Measurements from ENCODE around the gene MTFP1. TPM values are rescaled to one million over a fixed set of nuclear protein-coding genes. Genes with fewer than 3 reads are reported as not detected.
A peak's percentile ranks its signal among the peaks of the same experiment; 100 is the strongest.

Gene MTFP1
- total RNA-seq, 1 experiment from 2014 or later: 18.5 TPM

DNA sequence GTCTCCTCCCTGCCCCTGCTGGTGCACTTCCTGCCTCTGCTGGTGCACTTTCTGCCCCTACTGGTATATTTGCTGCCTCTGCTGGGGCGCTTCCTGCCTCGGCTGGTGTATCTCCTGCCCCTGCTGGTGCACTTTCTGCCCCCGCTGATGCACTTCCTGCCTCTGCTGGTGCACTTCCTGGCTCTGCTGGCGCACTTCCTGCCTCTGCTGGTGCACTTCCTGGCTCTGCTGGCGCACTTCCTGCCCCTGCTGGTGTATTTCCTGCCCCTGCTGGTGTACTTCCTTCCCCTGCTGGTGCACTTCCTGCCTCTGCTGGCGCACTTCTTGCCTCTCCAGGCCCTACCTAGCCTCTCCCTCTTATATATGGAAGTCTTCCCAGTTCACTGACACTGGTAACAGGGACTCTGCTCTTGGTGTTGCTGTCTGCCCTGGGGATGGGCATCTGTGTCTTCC is 10.1 kb downstream of the MTFP1 start:
- Histone ChIP-seq H3K9me2 (ENCODE audit: insufficient read depth) (no peaks in the 10 kb centered on the region), H3K79me2 (ENCODE audit: low read depth) (no peaks in the 10 kb centered on the region), H3K4me2 (no peak overlapping the region), H2AFZ (no peak overlapping the region), H3K9me3 (ENCODE audit: insufficient read depth, low read depth) (no peaks in the 10 kb centered on the region), H3K27me3 (ENCODE audit: insufficient read depth, low read depth) (no peaks in the 10 kb centered on the region), H3K36me3 (ENCODE audit: low read depth) (no peaks in the 10 kb centered on the region), H3K4me3 (no peak overlapping the region), H4K20me1 (ENCODE audit: insufficient read depth) (no peaks in the 10 kb centered on the region), H3K27ac (no peak overlapping the region), H3F3A (ENCODE audit: insufficient read depth, low read depth) (peaks cover 15% of the 10 kb centered on the region), H3K4me1 (replicated peaks; ENCODE audit: insufficient read depth) (peaks cover 23% of the 10 kb centered on the region)
- CTCF ChIA-PET: no interaction called here
- TF ChIP-seq EZH2 (IDR thresholded peaks at IDR 0.05; ENCODE audit: low read depth): no peak
- TF ChIP-seq, protein P1, sequence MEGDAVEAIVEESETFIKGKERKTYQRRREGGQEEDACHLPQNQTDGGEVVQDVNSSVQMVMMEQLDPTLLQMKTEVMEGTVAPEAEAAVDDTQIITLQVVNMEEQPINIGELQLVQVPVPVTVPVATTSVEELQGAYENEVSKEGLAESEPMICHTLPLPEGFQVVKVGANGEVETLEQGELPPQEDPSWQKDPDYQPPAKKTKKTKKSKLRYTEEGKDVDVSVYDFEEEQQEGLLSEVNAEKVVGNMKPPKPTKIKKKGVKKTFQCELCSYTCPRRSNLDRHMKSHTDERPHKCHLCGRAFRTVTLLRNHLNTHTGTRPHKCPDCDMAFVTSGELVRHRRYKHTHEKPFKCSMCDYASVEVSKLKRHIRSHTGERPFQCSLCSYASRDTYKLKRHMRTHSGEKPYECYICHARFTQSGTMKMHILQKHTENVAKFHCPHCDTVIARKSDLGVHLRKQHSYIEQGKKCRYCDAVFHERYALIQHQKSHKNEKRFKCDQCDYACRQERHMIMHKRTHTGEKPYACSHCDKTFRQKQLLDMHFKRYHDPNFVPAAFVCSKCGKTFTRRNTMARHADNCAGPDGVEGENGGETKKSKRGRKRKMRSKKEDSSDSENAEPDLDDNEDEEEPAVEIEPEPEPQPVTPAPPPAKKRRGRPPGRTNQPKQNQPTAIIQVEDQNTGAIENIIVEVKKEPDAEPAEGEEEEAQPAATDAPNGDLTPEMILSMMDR (conservative IDR thresholded peaks at IDR 0.05): no peak
- intact Hi-C loops (cut with micrococcal nuclease; ENCODE audit: unreplicated experiment): no loop called here
- BruUV-seq (replicated peaks): no TSS peak
- POLR2A ChIA-PET (ENCODE audit: unreplicated experiment): interaction anchor here (0.6 kb wide), 1 partner anchor 488 kb away, joined by 5 read pairs; no protein-coding TSS in a partner anchor
- DNase-seq: no peak

DNA sequence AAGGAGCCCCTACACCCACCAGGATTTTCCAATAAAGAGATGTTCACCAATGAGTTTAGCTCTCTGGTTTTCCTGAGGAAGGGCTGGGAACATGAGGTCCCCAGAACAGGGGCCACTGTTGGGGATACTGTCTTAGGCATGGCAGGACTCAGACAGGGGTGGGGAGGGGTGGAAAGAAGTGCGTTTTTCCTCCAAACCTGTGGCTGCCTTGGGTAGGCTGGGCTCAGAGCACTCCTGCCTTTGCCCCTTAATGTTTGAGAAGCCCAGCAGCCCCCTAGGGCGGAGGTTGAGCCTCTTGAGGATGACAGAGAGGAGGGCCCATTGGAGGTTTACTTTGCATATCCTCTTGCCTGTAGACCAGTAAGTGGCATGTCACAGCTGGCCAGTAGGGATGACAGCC is 10.6 kb downstream of the MTFP1 start:
- H3K36me3 ChIP-seq (ENCODE audit: low read depth): no peaks in the 10 kb centered on the region
- no TSS peak for BruUV-seq (replicated peaks)
- peaks cover 23% of the 10 kb centered on the region for H3K4me1 ChIP-seq (replicated peaks; ENCODE audit: insufficient read depth)
- no peak overlapping the region for H3K4me3 ChIP-seq
- no peak overlapping the region for H3K4me2 ChIP-seq
- H3K9me2 ChIP-seq (ENCODE audit: insufficient read depth): no peaks in the 10 kb centered on the region
- H3K79me2 ChIP-seq (ENCODE audit: low read depth): no peaks in the 10 kb centered on the region
- no peaks in the 10 kb centered on the region for H3K27me3 ChIP-seq (ENCODE audit: insufficient read depth, low read depth)
- no peaks in the 10 kb centered on the region for H4K20me1 ChIP-seq (ENCODE audit: insufficient read depth)
- CTCF ChIA-PET: no interaction called here
- POLR2A ChIA-PET (ENCODE audit: unreplicated experiment): interaction anchor here (0.6 kb wide), 1 partner anchor 488 kb away, joined by 5 read pairs; no protein-coding TSS in a partner anchor
- intact Hi-C loops (cut with micrococcal nuclease; ENCODE audit: unreplicated experiment): no loop called here
- H3K27ac ChIP-seq: no peak overlapping the region
- TF ChIP-seq, protein P1 (conservative IDR thresholded peaks at IDR 0.05): no peak
- TF ChIP-seq EZH2 (IDR thresholded peaks at IDR 0.05; ENCODE audit: low read depth): no peak
- H2AFZ ChIP-seq: no peak overlapping the region
- no peaks in the 10 kb centered on the region for H3K9me3 ChIP-seq (ENCODE audit: insufficient read depth, low read depth)
- no peak for DNase-seq
- peaks cover 15% of the 10 kb centered on the region for H3F3A ChIP-seq (ENCODE audit: insufficient read depth, low read depth)

GRCh38 chr22:30438559-30438958 is 13.0 kb downstream of the MTFP1 start:
- peaks cover 5% of the 10 kb centered on the region; the same call in 1 of the 2 replicates for H3K9me3 ChIP-seq (ENCODE audit: insufficient read depth, low read depth)
- ChIA-PET CTCF (interaction anchor here (0.8 kb wide), 1 partner anchor 12 kb away, joined by 3 read pairs; no protein-coding TSS in a partner anchor), POLR2A (ENCODE audit: unreplicated experiment) (no interaction called here)
- no peak for TF ChIP-seq EZH2 (IDR thresholded peaks at IDR 0.05; ENCODE audit: low read depth)
- TF ChIP-seq, protein P1 (conservative IDR thresholded peaks at IDR 0.05): no peak
- DNase-seq: no peak
- peaks cover 23% of the 10 kb centered on the region for H3K4me1 ChIP-seq (replicated peaks; ENCODE audit: insufficient read depth)
- no peaks in the 10 kb centered on the region for H3K79me2 ChIP-seq (ENCODE audit: low read depth)
- no peak overlapping the region for H2AFZ ChIP-seq
- H3K4me2 ChIP-seq: peak overlapping the region; percentile 32
- no peak overlapping the region for H3K4me3 ChIP-seq
- peaks cover 25% of the 10 kb centered on the region for H3F3A ChIP-seq (ENCODE audit: insufficient read depth, low read depth)
- no peaks in the 10 kb centered on the region for H4K20me1 ChIP-seq (ENCODE audit: insufficient read depth)
- H3K27me3 ChIP-seq (ENCODE audit: insufficient read depth, low read depth): no peaks in the 10 kb centered on the region
- no TSS peak for BruUV-seq (replicated peaks)
- intact Hi-C loops (cut with micrococcal nuclease; ENCODE audit: unreplicated experiment): no loop called here
- no peaks in the 10 kb centered on the region for H3K36me3 ChIP-seq (ENCODE audit: low read depth)
- H3K9me2 ChIP-seq (ENCODE audit: insufficient read depth): no peaks in the 10 kb centered on the region
- no peak overlapping the region for H3K27ac ChIP-seq
